ENCODE data around the gene SCRG1. TPM values are rescaled to one million over a fixed set of nuclear protein-coding genes. Genes with fewer than 3 reads are reported as not detected.

Gene SCRG1
- total RNA-seq: under 0.01 TPM in 1 of 2 replicates, not detected in the other

DNA sequence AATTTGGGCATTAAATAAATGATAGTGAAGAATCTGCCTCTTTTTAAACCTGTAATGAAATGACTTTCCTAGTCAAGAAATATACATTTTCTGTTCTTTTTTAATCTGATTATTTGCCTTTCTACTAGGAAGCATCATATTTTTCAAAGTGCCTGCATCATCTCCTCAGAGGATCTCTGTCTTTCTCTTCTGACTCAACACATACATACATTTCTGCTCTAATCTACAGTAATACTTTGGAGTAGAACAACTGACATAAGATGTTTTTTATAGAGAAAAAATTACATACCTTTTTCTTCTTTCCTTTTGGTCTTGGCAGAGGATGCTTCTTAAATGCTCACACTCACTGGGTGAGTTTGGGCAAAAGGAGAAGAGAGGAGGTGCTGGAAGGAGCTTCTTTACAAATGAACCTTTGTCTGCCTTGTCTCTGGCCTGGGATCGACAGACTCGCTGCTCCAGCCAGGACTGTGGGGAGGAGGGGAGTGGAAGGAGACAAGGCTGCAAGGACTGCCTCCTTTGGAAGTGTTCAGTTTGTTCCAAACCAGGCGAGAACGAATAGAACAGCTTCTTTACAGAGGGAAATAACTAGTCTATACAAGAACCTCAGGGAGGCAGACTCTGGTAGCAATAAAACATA, at the start of gene SCRG1:
SCRG1 (minus strand) TSS at position 338 of the 637 bp plus-strand sequence. CDS start 7,702 bp downstream, outside the sequence.

DNA sequence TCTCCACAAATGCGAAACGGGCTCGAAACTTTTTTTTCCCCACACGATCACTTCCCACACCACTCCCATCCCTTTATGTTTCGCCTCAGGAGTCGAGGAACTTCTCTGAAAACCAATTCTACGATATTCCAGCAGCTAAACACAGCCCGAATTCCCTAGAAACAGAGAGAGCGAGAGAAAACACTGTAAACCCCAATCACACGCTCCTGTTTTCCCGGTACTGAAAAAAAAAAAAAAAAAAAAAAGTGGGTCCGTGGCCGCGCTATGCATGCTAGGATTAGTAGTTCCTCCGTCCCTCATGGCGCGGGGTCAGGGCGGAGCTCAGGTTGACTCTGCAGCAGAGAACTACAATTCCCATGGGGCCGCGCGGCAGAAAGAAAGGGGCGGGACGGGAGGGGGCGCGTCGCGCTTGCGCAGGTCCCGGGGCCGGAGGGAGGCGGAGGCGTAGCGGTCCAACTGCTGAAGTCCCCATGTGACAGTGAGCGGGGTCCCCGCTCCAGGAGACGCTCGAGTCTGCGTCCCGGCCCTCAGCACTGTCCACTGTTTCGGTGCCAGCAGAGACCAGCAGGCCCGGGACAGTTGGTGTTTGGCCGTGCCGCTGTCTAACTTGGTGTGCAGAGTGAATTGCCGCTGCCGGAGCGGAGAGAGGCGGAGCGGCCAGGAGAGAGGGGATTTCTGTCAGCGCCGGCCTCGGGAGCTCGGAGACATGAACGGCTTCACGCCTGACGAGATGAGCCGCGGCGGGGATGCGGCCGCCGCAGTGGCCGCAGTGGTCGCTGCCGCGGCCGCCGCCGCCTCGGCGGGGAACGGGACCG, 28.2 kb downstream of the SCRG1 start, which contains the start of gene SAP30:
SAP30 (plus strand) TSS at position 478 of the 815 bp plus-strand sequence; CDS start at position 707, 229 bp downstream.

Small RNA genes lying within 50 kb of the gene (small RNA-seq; reads per million reads assigned to genes)
- gene RNU6-1096P: 0.14 reads per million

Other genes with a start within 250 kb of the SCRG1 start
- gene GALNT7, start 230.3 kb downstream of the SCRG1 start, total RNA-seq: 11.0 and 20.1 TPM in 2 replicates
- gene HMGB2, start 64.8 kb downstream of the SCRG1 start, total RNA-seq: 65.4 and 82.9 TPM in 2 replicates
- gene SAP30, start 28.2 kb downstream of the SCRG1 start, total RNA-seq: 18.7 and 23.5 TPM in 2 replicates
- gene HAND2, start 131.1 kb upstream of the SCRG1 start, total RNA-seq: 9.9 and 15.4 TPM in 2 replicates

Measured in subcutaneous preadipocyte (primary cell).